ENCODE measurements around the gene FAM131A. TPM values are rescaled to one million over a fixed set of nuclear protein-coding genes. Genes with fewer than 3 reads are reported as not detected.
A peak's percentile ranks its signal among the peaks of the same experiment; 100 is the strongest.

The FAM131A gene
- total and polyA plus RNA-seq, 2 experiments from 2014 or later = 12.2 to 12.6 TPM

DNA sequence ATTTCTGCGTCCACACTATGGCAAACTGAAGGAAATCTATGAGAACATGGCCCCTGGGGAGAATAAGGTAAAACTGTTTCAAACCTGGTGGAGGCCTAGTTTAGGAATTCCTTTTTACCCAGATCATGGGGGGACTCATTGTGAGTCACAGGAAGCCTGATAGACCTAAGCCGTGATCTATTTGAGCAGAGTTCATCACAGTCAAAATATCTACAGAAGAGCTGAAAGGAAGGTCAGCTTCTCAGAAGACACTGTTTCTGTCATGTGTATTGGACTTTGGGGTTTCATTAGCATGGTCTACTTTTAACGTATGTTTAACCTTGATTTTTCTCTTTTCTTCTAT is 37.1 kb upstream of the FAM131A start:
- peak overlapping the region; percentile 84 for H3K4me3 ChIP-seq
- no peaks in the 10 kb centered on the region for H3K36me3 ChIP-seq (replicated peaks; ENCODE audit: insufficient read depth, low read depth)
- peak overlapping the region; percentile 36 for H3K27ac ChIP-seq
- TF ChIP-seq EZH2 (IDR thresholded peaks at IDR 0.05; ENCODE audit: borderline replicate concordance) (no peak), EZH2phosphoT487 (IDR thresholded peaks at IDR 0.05; ENCODE audit: low read depth, severe bottlenecking, unreplicated experiment) (no peak)
- TF ChIP-seq, protein P1, sequence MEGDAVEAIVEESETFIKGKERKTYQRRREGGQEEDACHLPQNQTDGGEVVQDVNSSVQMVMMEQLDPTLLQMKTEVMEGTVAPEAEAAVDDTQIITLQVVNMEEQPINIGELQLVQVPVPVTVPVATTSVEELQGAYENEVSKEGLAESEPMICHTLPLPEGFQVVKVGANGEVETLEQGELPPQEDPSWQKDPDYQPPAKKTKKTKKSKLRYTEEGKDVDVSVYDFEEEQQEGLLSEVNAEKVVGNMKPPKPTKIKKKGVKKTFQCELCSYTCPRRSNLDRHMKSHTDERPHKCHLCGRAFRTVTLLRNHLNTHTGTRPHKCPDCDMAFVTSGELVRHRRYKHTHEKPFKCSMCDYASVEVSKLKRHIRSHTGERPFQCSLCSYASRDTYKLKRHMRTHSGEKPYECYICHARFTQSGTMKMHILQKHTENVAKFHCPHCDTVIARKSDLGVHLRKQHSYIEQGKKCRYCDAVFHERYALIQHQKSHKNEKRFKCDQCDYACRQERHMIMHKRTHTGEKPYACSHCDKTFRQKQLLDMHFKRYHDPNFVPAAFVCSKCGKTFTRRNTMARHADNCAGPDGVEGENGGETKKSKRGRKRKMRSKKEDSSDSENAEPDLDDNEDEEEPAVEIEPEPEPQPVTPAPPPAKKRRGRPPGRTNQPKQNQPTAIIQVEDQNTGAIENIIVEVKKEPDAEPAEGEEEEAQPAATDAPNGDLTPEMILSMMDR (IDR thresholded peaks at IDR 0.05; ENCODE audit: poor library complexity) = no peak
- H3K27me3 ChIP-seq = no peaks in the 10 kb centered on the region
- H3K9me2 ChIP-seq (replicated peaks; ENCODE audit: insufficient read depth) = no peaks in the 10 kb centered on the region
- peak overlapping the region; percentile 85 for H3K4me2 ChIP-seq
- WGBS (ENCODE audit: low lambda C conversion rate, missing lambda C conversion rate) = 81% methylated on average over 3 of the region's 3 CpGs
- H3K9me3 ChIP-seq (ENCODE audit: low read depth) = no peaks in the 10 kb centered on the region
- peaks cover 8% of the 10 kb centered on the region for H3K4me1 ChIP-seq (ENCODE audit: insufficient read depth)
- no peak overlapping the region for H2AFZ ChIP-seq
- DNase-seq (ENCODE audit: low spot score) = no peak
- peaks cover 33% of the 10 kb centered on the region for H3K79me2 ChIP-seq
- H4K20me1 ChIP-seq (ENCODE audit: insufficient read depth, poor library complexity, severe bottlenecking) = no peaks in the 10 kb centered on the region

- Histone ChIP-seq H3K27me3 (no peaks in the 10 kb centered on the region), H3K4me2 (no peak overlapping the region), H3K9me3 (ENCODE audit: low read depth) (no peaks in the 10 kb centered on the region), H3K4me1 (ENCODE audit: insufficient read depth) (peaks cover 4% of the 10 kb centered on the region), H3K27ac (no peak overlapping the region), H3K4me3 (no peak overlapping the region), H3K9me2 (replicated peaks; ENCODE audit: insufficient read depth) (no peaks in the 10 kb centered on the region), H3K36me3 (replicated peaks; ENCODE audit: insufficient read depth, low read depth) (no peaks in the 10 kb centered on the region), H3K79me2 (peaks cover 20% of the 10 kb centered on the region), H2AFZ (no peak overlapping the region), H4K20me1 (ENCODE audit: insufficient read depth, poor library complexity, severe bottlenecking) (no peaks in the 10 kb centered on the region)
- DNase-seq (ENCODE audit: low spot score) = no peak
- WGBS (ENCODE audit: low lambda C conversion rate, missing lambda C conversion rate) = 95% methylated on average over 1 of the region's 1 CpG
- TF ChIP-seq, protein P1 (IDR thresholded peaks at IDR 0.05; ENCODE audit: poor library complexity) = peak; percentile 35
- no peak for TF ChIP-seq EZH2phosphoT487 (IDR thresholded peaks at IDR 0.05; ENCODE audit: low read depth, severe bottlenecking, unreplicated experiment)
Observed at GRCh38 chr3:184305577-184305976, 31.8 kb upstream of the FAM131A start.

DNA sequence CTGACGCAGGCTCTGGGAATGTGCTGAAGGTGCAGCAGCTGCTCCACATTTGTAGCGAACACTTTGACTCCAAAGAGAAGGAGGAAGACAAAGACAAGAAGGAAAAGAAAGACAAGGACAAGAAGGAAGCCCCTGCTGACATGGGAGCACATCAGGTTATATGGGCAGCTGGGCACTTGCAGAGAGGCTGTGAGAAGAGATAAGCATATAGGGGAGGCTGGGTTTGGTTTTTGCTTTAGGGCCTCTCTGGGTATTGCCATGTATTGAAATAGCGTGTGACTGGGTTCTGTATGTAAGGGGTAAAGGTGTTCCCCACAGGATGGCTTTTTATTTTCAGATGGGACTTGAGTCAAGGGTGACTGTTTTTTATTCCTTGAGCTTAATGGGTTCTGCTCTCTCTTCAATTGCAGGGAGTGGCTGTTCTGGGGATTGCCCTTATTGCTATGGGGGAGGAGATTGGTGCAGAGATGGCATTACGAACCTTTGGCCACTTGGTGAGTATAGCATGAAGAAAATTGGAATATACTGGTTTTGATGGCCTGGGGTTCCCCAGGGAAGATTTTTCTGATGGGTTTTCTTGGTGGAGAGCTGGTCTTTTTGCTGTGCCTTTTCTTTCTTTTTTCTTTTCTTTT is 30.9 kb upstream of the FAM131A start:
- H3K79me2 ChIP-seq = peaks cover 11% of the 10 kb centered on the region
- no peak overlapping the region for H2AFZ ChIP-seq
- no peak overlapping the region for H3K4me2 ChIP-seq
- no peaks in the 10 kb centered on the region for H3K36me3 ChIP-seq (replicated peaks; ENCODE audit: insufficient read depth, low read depth)
- WGBS (ENCODE audit: low lambda C conversion rate, missing lambda C conversion rate) = 92% methylated on average over 4 of the region's 4 CpGs
- H4K20me1 ChIP-seq (ENCODE audit: insufficient read depth, poor library complexity, severe bottlenecking) = no peaks in the 10 kb centered on the region
- no peaks in the 10 kb centered on the region for H3K9me3 ChIP-seq (ENCODE audit: low read depth)
- no peaks in the 10 kb centered on the region for H3K27me3 ChIP-seq
- H3K4me1 ChIP-seq (ENCODE audit: insufficient read depth) = no peaks in the 10 kb centered on the region
- no peaks in the 10 kb centered on the region for H3K9me2 ChIP-seq (replicated peaks; ENCODE audit: insufficient read depth)
- H3K27ac ChIP-seq = no peak overlapping the region
- DNase-seq (ENCODE audit: low spot score) = no peak
- TF ChIP-seq EZH2phosphoT487 (IDR thresholded peaks at IDR 0.05; ENCODE audit: low read depth, severe bottlenecking, unreplicated experiment) (no peak), EZH2 (IDR thresholded peaks at IDR 0.05; ENCODE audit: borderline replicate concordance) (no peak)
- TF ChIP-seq, protein P1 (IDR thresholded peaks at IDR 0.05; ENCODE audit: poor library complexity) = no peak
- no peak overlapping the region for H3K4me3 ChIP-seq

All from hepatocyte (in vitro differentiated cells).